ENCODE measurements around the gene ATP6V1C2.

DNA sequence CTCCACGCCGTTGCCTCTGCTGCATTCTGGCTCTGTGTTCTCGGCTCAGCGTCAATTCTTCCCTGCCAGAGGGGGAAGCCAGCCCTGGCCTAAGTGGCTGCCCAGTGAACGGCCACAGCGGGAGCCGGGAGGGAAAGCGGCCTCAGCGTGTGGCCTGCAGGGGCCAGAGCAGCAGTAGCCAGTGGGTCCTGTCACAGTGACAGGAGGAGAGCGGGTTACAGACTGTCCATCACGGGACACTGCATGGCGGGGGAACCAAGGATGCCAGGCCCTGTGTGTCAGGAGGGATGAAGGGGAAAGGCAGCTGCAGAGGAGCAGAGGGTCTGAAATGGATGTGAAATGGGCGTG, 51.4 kb downstream of the ATP6V1C2 start:
- TF ChIP-seq, protein P1, sequence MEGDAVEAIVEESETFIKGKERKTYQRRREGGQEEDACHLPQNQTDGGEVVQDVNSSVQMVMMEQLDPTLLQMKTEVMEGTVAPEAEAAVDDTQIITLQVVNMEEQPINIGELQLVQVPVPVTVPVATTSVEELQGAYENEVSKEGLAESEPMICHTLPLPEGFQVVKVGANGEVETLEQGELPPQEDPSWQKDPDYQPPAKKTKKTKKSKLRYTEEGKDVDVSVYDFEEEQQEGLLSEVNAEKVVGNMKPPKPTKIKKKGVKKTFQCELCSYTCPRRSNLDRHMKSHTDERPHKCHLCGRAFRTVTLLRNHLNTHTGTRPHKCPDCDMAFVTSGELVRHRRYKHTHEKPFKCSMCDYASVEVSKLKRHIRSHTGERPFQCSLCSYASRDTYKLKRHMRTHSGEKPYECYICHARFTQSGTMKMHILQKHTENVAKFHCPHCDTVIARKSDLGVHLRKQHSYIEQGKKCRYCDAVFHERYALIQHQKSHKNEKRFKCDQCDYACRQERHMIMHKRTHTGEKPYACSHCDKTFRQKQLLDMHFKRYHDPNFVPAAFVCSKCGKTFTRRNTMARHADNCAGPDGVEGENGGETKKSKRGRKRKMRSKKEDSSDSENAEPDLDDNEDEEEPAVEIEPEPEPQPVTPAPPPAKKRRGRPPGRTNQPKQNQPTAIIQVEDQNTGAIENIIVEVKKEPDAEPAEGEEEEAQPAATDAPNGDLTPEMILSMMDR (conservative IDR thresholded peaks at IDR 0.05), result no peak
- no peak for TF ChIP-seq EZH2 (IDR thresholded peaks at IDR 0.05; ENCODE audit: low read depth)

Measured in PC-9 (cell line).